ENCODE data around the gene DUSP7. TPM values are rescaled to one million over a fixed set of nuclear protein-coding genes. Genes with fewer than 3 reads are reported as not detected.

Gene DUSP7
- polyA plus RNA-seq, 1 of the 3 experiments (the other 2 are of a cell fraction), result 25.8 TPM

GRCh38 chr3:52084216-52084945, 28.0 kb upstream of the DUSP7 start (continued):
- TF ChIP-seq MXI1 (IDR thresholded peaks at IDR 0.05; ENCODE audit: low read depth, low read length) (no peak), RXRA (IDR thresholded peaks at IDR 0.05; ENCODE audit: borderline replicate concordance, low read depth) (no peak), FOXM1 (IDR thresholded peaks at IDR 0.05; ENCODE audit: low read depth) (no peak), SMC3 (IDR thresholded peaks at IDR 0.05; ENCODE audit: low read depth, low read length) (no peak)

- no peaks in the 10 kb centered on the region for H3K27me3 ChIP-seq (ENCODE audit: insufficient read depth)
- 91% methylated on average over 5 of the region's 5 CpGs for WGBS (ENCODE audit: low lambda C conversion rate)
- no peak overlapping the region for H3K9ac ChIP-seq
- H3K4me2 ChIP-seq, result no peak overlapping the region
- no peaks in the 10 kb centered on the region for H3K9me2 ChIP-seq
- no peaks in the 10 kb centered on the region for H3K9me3 ChIP-seq
- H2AFZ ChIP-seq (ENCODE audit: low read depth), result no peak overlapping the region
- no peak overlapping the region for H3K27ac ChIP-seq (ENCODE audit: low read depth in 2 of 2, low read length in 1 of 2)
- TF ChIP-seq USF1 (IDR thresholded peaks at IDR 0.05; ENCODE audit: borderline replicate concordance, low read depth) (no peak), ELF1 (IDR thresholded peaks at IDR 0.05) (no peak), GATA2 (CRISPR knock-in tag; IDR thresholded peaks at IDR 0.05) (no peak)
- H3K79me2 ChIP-seq (ENCODE audit: insufficient read depth), result no peaks in the 10 kb centered on the region
- ChIA-PET POLR2A (no interaction called here), CTCF (interaction anchor here (1.7 to 3.3 kb wide), 5 partner anchors 30 to 82 kb away, joined by 7 to 13 read pairs (median 9); no protein-coding TSS in a partner anchor)
- H4K20me1 ChIP-seq (ENCODE audit: insufficient read depth), result no peaks in the 10 kb centered on the region
- H3F3A ChIP-seq (replicated peaks; ENCODE audit: insufficient read depth), result peaks cover 4% of the 10 kb centered on the region
- H3K36me3 ChIP-seq (replicated peaks in 1 of 2; ENCODE audit: control insufficient read depth in 1 of 2, insufficient read depth in 2 of 2, low read length in 1 of 2), result no peaks in the 10 kb centered on the region
- peaks cover 0 to 25% of the 10 kb centered on the region in 2 experiments; a peak in 1 of 4 replicates for H3K4me1 ChIP-seq (ENCODE audit: control insufficient read depth in 1 of 2, insufficient read depth in 2 of 2, low read depth in 1 of 2, low read length in 1 of 2)
- H3K4me3 ChIP-seq (ENCODE audit: low read depth in 2 of 2, low read length in 1 of 2), result no peak overlapping the region
- DNase-seq, result no peak
These were observed 27.3 kb upstream of the DUSP7 start for GRCh38 chr3:52083556-52084087.

DNA sequence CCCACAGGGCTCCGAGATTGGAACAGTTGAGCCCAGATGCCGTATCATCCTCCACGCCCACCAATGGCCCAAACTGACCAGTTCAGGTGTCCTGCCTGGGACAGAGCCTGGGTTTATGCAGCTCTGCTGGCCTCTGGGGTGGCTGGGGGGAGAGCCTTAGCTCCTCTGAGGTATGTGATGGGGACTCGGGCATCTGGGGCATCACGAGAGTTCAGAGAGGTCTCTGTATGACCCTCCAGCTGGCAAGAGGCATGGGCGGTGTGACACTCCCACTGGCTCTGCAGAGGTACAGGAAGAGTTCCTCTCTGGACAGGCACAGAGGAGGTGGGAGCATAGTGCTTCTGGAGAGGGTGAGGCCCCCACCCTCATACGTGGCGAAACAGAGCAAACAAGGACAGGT, 26.6 kb upstream of the DUSP7 start:
- Histone ChIP-seq H3K9me2 (no peaks in the 10 kb centered on the region), H3K9ac (no peak overlapping the region), H3K4me1 (ENCODE audit: control insufficient read depth in 1 of 2, insufficient read depth in 2 of 2, low read depth in 1 of 2, low read length in 1 of 2) (peaks cover 0 to 21% of the 10 kb centered on the region in 2 experiments; a peak in 1 of 4 replicates), H2AFZ (ENCODE audit: low read depth) (no peak overlapping the region), H3K4me2 (no peak overlapping the region), H3K36me3 (replicated peaks in 1 of 2; ENCODE audit: control insufficient read depth in 1 of 2, insufficient read depth in 2 of 2, low read length in 1 of 2) (no peaks in the 10 kb centered on the region), H4K20me1 (ENCODE audit: insufficient read depth) (no peaks in the 10 kb centered on the region), H3K4me3 (ENCODE audit: low read depth in 2 of 2, low read length in 1 of 2) (no peak overlapping the region), H3K9me3 (no peaks in the 10 kb centered on the region), H3K79me2 (ENCODE audit: insufficient read depth) (no peaks in the 10 kb centered on the region), H3K27ac (ENCODE audit: low read depth in 2 of 2, low read length in 1 of 2) (no peak overlapping the region; a peak in 1 of 4 replicates), H3F3A (replicated peaks; ENCODE audit: insufficient read depth) (peaks cover 4% of the 10 kb centered on the region), H3K27me3 (ENCODE audit: insufficient read depth) (no peaks in the 10 kb centered on the region)
- ChIA-PET POLR2A (no interaction called here), CTCF (interaction anchor here (2.0 to 3.3 kb wide), 3 partner anchors 38 to 81 kb away, joined by 8 to 13 read pairs (median 9); no protein-coding TSS in a partner anchor)
- no peak for DNase-seq
- WGBS (ENCODE audit: low lambda C conversion rate), result 100% methylated on average over 5 of the region's 8 CpGs
- no peak for TF ChIP-seq GATA2 (CRISPR knock-in tag; IDR thresholded peaks at IDR 0.05)
- TF ChIP-seq ZBTB33 (IDR thresholded peaks at IDR 0.05; ENCODE audit: borderline replicate concordance, low read depth), result no peak
- TF ChIP-seq, protein P1, sequence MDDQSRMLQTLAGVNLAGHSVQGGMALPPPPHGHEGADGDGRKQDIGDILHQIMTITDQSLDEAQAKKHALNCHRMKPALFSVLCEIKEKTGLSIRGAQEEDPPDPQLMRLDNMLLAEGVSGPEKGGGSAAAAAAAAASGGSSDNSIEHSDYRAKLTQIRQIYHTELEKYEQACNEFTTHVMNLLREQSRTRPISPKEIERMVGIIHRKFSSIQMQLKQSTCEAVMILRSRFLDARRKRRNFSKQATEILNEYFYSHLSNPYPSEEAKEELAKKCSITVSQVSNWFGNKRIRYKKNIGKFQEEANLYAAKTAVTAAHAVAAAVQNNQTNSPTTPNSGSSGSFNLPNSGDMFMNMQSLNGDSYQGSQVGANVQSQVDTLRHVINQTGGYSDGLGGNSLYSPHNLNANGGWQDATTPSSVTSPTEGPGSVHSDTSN (IDR thresholded peaks at IDR 0.05), result no peak
- TF ChIP-seq NFIC (IDR thresholded peaks at IDR 0.05; ENCODE audit: borderline replicate concordance), result no peak
- no peak for TF ChIP-seq RFX5 (IDR thresholded peaks at IDR 0.05; ENCODE audit: low read length)
- no peak for TF ChIP-seq MXI1 (IDR thresholded peaks at IDR 0.05; ENCODE audit: low read depth, low read length)
- no peak for TF ChIP-seq EZH2phosphoT487 (IDR thresholded peaks at IDR 0.05; ENCODE audit: borderline replicate concordance, low read depth)
- TF ChIP-seq IRF3 (IDR thresholded peaks at IDR 0.05; ENCODE audit: low read depth, low read length), result no peak
- no peak for TF ChIP-seq TCF12 (IDR thresholded peaks at IDR 0.05)
- no peak for TF ChIP-seq USF1 (IDR thresholded peaks at IDR 0.05; ENCODE audit: borderline replicate concordance, low read depth)
- TF ChIP-seq RXRA (IDR thresholded peaks at IDR 0.05; ENCODE audit: borderline replicate concordance, low read depth), result no peak
- no peak for TF ChIP-seq MEF2A (IDR thresholded peaks at IDR 0.05; ENCODE audit: borderline replicate concordance, low read depth)
- no peak for TF ChIP-seq USF2 (IDR thresholded peaks at IDR 0.05; ENCODE audit: borderline replicate concordance, low read depth, low read length)
